ENCODE data around the gene JAML.
A peak's percentile ranks its signal among the peaks of the same experiment; 100 is the strongest.
"Not testable (repeated sequence)": the region's sequence is repeated elsewhere in the genome, so short reads cannot be mapped to it uniquely, and the experiment has no call there.

The JAML gene

DNA sequence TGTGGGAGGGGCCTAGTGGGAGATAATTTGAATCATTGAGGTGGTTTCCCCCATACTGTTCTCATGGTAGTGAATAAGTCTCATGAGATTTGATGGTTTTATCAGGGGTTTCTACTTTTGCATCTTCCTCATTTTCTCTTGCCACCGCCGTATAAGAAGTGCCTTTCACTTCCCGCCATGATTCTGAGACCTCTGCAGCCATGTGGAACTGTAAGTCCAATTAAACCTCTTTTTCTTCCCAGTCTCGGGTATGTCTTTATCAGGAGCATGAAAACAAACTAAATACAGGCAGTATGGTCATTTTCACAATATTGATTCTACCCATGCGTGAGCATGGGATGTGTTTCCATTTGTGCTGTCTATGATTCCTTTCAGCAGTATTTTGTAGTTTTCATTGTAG, 32.0 kb downstream of the JAML start:
- DNase-seq: not testable (repeated sequence)

DNA sequence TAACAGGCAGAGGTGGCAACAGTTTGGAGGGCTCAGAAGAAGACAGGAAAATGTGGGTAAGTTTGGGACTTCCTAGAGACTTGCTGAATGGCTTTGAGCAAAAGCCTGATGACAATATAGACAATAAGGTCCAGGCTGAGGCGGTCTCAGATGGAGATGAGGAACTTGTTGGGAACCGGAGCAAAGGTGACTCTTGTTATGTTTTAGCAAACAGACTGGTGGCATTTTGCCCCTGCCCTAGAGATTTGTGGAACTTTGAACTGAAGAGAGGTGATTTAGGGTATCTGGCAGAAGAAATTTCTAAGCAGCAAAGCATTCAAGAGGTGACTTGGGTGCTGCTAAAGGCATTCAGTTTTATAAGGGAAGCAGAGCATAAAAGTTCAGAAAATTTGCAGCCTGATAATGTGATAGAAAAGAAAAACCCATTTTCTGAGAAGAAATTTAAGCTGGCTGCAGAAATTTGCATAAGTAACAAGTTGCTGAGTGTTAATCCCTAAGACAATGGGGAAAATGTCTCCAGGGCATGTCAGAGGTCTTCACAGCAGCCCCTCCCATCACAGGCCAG, 33.8 kb downstream of the JAML start:
- not testable (repeated sequence) for DNase-seq

DNA sequence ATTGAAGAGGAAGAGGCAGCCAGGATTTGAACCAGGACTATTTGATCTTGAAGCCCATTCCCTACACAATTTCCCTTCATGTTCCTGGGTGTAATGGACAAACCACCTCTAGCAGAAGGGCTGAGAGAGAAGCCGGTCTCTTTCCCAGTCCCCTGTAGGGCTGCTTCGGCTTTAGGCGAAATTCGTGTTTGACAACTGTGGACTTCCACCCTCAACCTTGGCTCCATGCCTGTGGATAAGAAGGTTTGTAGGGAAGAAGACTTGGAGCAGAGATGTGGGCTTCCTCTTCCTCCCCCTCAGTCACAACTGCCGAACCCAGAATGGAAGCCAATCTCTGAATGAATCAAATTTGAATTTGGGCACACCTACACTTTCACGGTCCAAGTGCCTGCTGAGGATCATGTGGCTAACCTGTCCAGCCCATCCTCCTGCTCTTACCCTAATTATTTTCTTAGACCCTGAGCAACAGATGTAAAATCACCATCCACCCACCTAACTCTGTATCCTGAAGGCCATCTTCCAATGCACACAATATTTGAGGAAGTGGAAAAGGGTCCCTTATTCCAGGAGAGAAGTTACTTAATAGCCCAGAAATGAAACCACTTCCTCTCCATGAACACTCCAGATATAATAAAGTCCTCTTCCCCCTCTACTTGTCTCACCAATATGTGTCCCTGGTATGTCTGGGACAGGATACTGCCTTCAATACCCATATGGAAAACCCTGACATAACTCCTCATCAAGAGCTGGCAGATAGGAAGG, 38.3 kb downstream of the JAML start:
- DNase-seq: no peak

DNA sequence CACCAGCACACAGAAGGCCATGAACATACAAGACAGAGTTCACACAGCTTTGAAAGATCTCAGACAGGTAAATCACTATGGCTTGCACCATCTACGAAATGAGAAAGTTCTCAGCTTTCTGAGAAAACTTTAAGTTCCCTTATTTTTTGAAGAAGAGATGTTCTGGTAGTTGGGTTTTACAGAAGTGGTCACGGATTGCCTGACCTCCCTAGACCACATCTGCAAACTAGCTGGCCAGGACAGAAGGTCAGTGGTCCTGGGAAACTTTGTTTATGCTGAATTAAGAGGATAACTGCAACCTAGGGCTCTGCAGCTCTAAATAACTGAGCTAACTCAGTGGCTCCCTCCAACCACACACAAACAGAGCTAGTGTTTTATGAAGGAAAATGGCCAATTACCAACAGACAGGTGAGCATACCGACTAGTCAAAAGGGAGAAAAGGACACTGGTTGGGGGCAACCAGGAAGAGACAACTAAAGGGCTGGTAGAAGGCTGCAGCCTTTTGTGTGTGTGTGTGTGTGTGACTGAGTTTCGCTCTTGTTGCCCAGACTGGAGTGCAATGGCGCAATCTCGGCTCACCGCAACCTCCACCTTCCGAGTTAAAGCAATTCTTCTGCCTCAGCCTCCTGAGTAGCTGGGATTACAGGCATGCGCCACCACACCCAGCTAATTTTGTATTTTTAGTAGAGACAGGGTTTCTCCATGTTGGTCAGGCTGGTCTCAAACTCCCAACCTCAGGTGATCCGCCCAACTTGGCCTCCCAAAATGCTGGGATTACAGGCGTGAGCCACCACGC, 39.8 kb downstream of the JAML start:
- DNase-seq: no peak

DNA sequence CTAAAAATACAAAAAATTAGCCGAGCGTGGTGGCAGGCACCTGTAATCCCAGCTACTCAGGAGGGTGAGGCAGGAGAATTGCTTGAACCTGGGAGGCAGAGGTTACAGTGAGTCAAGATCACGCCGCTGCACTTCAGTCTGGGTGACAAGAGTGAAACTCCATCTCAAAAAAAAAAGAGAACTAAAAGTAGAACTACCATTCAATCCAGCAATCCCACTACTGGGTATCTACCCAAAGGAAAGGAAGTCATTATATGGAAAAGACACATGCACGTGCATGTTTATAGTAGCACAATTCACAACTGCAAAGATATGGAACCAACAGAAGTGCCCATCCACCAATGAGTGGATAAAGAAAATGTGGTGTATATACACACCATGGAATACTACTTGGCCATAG, 41.1 kb downstream of the JAML start:
- DNase-seq: not testable (repeated sequence)

DNA sequence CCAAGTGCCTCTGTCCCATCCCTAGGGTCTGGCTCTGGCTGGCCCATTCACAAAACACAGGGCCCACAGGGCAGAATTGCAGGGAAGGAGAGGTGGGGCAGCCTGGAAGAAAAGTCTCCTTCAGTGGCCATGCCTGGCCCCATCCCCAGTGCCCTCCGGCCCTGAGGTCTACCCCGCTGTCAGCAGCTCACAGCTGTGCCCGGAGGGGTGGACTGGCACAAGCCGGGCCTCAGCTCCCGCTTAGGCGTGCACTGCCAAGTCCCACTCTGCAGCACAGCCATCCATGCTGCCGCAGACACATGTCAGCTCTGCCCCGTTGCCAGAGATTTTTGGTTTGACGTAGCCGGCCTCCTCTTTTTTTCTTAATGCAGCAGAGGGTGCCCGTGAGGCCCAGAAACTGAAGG, 44.5 kb downstream of the JAML start:
- peak; percentile 48 for DNase-seq

DNA sequence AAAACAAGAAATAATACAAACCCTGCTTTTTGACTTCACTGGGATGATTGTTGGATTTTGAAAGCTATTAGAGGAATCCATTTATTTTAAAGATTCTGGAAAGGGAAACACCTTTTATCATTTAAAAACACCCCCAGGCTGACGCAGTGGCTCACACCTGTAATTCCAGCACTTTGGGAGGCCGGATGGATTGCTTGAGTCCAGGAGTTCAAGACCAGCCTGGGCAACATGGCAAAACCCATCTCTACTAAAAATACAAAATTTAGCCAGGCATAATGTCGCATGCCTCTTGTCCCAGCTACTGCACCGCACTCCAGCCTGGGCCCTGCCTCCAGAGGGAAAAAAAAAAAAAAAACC, 48.1 kb downstream of the JAML start:
- DNase-seq: no peak

DNA sequence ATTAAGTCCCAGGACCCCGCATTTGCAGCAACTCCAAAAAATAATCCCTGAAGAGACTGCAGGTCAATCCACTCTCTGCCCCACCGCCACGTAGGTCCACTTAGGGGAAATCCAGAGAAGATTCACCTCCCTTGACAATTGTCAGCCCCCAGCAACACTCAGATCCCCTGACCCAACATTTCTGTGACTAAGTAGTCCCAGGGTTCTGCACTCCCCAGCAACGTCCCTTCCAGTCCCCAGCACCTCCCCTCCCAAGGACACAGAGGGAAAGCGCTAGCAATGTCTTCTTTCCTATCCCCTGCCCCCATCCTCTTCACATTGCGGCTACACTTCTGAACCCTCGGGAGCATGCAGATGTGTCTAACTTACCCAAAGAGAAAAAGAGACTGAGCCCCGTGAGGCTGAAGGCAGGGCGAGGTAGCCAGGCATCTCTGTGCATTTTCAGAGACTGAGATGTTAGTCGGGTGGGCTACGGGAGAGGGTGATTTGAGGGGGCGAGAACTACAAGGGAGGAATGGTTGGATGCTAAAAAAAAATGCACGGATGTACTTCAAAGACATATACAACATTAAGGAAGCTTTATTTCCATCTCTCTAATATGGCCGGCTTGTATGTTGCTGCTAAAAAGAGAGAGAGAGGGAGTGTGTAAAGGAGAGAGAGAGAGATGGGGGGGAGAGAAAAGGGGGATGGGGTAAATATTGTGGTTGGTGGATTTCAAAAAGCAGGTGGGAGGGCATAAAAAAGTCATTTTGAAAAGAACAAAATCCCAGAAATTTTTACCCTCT, 48.6 kb downstream of the JAML start, which contains the start of gene SCN2B:
SCN2B (minus strand) TSS at position 647 of the 785 bp plus-strand sequence; CDS start at position 439, 208 bp downstream.
- no peak for DNase-seq

DNA sequence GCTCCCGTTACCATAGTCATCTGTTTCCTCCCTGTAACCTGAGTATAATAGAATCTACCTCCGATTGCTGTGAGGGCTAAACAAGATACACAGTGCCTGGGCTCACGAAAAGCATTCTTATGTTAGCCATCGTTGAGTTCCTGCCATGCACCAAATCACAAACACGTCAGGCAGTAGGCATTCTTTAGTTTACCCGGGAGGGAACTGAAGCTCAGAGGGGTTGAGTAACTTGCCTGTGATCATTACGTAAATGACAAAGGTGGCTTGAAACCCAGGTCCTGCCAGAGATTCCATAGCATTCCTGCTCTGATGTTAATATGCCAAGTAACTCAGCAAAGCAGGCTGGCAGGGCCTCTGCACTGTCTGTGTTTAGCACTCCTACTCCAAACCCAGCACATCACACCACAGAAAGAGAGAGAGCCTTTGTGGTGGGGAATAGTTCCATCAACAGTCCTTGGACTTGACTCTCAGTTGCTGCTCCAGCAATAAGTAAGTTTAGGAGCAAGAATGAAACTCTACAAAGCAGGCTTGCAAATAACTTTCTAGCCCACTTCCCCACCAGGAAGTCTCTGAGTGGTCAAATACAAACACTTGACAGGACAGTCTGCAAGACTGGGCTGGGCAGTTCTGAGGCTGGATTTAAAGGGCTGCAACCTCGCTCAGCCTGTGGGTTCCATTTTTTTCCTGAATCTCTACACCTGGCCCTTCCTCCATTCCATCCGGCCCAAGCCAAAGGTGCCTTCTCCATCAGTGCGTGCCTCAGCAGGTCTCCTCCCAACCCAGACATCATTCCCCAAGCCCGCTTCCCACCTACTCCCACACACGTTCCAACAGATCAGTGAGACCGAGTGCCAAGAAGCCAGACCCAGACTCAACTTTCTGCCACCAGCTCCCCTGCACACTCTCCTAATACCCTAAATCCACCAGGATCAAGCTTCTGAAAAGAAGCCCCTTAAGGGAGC, 49.5 kb downstream of the JAML start:
- DNase-seq: peak; percentile 21

DNA sequence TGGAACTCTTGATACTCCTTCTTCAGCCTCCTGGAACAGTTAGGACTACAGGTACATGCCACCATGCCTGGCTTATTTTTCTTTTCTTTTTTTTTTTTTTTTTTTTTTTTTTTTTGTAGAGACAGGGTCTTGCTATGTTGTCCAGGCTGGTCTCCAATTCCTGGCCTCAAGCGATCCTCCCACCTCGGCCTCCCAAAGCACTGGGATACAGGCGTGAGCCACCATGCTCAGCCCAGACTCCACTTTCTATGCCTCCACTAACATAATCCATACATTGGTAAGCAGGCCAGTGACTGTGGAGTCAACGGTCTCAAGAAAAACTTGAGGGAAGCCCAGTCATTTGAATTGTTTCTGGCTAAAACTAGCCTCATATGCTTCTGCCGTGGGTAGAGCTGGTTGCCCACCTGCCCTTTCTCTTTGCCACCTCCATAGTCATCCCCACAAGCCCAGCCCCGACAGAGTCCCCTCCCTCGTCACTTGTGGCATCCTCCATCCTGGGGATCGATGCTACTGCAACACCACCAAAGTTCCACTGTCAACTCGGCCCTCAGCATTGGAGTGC, 50.7 kb downstream of the JAML start:
- DNase-seq: no peak

DNA sequence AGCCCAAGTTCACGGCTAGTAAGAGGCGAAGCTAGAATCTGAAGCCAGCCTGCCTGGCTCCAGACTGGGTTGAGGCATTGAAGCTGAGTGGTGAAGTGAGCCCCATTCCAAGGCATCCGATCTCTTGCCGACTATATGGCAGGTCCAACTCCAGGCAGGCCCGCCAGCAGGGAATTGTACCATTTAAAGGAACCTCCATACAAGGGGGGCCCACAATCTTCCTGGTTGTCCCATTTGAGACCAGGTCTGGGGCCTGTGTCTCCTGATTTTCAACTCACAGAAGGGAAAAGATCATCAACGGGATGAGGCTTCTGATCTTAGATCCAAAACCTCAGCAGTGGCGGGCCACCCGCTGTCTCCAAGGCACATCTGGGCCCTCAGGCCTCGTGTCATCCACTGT, 52.5 kb downstream of the JAML start:
- no peak for DNase-seq

DNA sequence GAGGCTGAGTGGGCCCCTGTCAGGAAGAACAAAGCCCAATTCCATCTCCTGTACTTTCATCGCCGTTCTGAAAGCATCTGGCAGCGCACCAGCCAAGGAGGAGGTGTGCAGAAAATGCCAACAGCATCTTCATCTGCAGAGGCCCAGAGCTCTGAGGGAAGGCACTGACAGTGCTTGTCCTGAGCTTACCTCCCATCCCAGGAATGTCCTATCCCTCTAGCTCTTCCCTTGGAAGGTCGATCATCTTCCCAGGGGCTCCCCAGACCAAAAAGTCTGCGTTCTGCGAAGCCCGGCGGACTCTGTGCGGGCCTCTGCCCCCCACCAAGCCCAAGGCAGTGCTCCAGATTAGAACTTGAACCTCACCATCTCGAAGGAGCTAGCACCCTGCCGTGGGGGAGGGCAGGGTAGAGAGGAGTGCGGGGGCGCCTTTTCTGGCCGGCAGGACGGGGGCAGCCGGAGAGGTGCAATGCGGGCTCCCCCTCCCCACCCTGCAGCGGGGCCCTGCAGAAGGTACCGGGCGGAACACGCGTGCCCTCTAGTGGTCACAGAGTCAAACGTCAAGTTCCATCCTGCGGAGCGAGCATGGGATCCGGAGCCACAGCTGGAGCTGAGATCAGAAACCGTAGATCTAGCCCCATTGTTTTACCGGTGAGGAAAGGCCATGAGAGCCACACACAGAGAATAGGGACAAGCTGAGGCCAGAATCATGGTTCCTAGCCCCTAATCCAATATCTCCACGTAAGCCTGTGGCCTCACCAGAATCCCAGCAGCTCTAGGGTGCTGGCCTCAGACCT, 53.3 kb downstream of the JAML start:
- DNase-seq: peak; percentile 50

DNA sequence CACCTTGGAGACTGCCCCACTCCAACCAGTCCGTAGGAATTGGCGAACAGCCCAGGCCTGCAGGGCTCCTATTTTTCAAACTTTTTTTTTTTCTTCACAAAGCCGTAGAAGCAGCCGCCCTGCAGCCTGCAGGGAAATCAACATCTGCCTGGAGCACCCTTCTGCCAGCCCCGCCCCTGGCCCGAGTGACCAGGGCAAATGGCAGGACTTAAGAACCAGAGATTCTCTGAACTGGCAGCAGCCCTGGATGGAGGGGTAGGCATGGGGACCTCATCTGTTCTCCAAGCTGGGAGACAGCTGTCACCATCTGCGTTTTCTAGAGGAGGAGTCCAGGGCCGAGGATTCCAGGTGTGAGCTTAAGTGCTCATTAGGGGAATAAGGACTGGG, 53.9 kb downstream of the JAML start:
- DNase-seq: no peak

DNA sequence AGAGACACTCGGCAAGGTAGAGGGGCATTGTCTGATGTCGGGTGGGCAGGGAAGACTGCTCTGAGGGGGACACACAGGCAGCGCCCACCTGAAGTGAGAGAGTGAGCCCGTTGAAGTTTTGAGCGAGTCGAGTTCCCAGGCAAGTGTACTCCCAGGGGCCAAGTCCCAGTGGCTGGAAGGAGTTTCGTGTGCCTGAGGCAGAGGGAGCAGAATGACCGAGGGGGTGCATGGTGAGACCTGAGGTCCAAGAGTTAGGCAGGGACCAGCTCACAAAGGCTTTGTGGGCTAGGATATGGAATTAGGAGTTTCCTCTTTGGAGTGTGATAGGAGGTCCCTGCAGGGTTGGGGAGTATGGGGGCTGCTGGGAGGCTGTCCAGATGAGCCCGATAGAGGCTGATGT, 54.6 kb downstream of the JAML start:
- no peak for DNase-seq

DNA sequence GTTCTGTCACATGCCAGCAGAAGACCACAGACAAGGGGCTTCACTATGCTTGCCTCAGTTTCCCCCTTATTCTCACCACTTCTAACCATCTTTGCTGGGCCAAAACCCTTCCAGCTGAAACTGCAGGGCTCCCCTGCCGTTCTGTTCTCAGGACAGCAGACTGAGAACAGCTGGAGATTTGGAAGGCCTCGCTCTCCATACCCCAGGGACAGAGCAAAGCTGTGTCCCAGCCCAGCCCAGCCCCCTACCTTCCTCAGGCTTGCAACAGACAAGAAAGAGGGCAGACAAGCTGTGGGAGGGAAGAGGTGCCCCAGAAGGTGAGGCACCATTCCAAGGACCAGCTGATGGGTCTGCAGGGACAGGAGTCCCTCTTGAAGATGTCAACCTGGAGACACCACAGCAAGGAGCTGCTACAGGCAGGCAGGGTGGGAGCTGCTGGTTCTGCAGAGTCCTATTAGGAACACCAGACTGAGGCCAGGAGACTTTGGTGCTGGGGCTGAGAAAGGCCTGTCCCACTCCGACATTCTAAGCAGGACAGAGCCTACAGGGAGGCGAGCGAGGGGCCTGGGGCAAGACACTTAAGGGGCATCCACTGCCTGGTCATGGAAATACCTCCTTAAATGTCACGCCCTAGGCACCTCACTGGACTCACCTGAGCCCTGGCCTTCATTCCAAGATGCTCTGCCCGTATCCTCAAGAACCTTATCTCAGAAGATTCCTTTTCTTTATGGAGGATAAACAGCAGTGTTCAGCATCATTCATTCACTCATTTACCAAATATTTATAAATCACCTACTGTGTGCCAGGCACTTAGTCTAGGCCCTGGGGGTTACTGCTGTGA, 55.3 kb downstream of the JAML start:
- no peak for DNase-seq

DNA sequence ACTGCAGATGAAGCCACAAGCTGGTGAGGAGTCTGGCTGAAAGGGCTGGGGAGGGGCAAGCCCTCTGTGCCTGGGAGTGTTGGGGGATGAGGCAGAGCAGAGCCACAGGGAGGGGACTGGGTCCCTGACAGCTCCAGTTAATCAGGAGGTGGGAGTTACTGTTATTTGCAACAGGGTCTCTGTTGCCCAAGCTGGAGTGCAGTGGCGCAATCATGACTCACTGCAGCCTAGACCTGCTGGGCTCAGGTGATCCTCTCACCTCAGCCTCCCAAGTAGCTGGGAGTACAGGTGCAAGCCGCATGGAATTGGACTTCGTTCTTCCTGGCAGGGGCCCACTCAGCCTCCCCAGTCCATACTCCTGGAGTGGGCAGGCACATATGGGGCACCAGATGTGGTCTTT, 56.1 kb downstream of the JAML start:
- DNase-seq: no peak

DNA sequence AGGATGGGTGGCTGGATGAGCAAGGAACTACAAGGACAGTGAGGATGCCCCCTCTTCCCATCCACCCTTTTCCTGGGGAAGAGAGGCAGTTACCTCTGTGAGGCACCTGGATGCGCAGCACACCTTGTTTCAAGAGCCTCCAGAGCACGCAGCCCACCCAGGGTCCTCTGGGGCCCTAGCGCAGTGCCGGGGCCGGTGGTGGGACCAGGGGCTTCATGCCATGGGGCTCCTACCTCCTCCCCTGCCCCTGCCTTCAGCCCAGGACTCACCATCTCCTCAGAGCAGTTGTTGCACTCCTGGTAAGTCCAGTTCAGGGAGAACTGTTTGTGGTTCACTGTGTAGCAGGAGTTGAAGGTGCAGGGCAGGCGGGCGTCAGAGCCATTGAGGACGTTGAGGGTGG, 56.5 kb downstream of the JAML start:
- no peak for DNase-seq

DNA sequence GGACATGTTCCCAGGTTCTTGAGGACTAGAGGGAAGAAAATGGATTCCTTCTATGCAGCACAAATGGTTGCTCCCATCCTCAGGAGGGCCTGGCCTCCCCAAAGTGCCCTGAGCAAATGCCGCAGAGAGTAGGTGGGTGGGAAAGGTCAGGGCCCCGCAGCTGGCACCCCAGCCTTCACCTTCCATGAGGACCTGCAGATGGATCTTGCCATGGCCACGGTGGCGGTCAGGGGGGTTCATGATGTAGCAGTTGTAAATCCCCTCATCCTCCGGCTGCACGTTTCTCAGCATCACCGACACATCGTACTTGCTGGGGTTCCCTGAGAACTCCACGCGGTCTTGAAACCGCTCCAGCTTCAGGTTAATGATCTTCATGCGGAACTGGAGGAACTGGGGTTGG, 56.9 kb downstream of the JAML start:
- no peak for DNase-seq

DNA sequence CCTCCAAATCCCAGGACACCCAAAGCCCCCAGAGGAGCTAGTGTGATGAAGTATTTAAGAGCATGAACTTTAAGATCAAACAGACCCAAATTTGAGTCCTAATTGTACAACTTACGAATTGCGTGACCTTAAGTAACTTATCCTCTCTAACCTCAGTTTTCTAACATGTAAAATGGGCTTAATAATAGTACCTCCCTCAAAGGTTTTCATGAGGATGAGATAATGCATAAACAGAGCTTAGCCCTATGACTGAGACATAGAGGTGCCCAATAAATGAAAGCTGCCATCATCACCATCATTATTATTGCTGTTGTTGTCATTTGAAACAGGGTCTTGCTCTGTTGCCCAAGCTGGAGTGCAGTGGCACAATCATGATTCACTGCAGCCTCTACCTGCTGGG, 57.6 kb downstream of the JAML start:
- no peak for DNase-seq

DNA sequence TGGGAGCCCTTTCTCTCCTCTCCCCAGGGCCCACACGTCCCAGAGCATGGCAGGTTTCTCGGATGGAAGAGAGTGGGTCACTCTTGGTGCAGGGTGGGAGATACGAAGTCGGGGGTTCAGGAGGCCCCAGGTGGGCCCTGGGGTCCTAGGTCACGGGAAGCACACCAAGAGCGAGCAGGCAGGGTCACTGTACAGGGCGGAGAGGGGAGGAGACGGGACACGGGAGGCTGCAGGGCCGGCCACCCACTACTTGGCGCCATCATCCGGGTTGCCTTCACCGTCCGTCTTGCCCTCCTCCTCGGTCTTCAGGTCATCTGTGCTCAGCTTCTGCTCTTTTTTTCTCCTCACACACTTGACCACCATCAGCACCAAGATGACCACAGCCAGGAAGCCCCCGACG, 58.2 kb downstream of the JAML start:
- DNase-seq: no peak

Measured in fibroblast of skin of back (primary cell).